Measurements from ENCODE around the gene C3orf52.

Gene C3orf52

DNA sequence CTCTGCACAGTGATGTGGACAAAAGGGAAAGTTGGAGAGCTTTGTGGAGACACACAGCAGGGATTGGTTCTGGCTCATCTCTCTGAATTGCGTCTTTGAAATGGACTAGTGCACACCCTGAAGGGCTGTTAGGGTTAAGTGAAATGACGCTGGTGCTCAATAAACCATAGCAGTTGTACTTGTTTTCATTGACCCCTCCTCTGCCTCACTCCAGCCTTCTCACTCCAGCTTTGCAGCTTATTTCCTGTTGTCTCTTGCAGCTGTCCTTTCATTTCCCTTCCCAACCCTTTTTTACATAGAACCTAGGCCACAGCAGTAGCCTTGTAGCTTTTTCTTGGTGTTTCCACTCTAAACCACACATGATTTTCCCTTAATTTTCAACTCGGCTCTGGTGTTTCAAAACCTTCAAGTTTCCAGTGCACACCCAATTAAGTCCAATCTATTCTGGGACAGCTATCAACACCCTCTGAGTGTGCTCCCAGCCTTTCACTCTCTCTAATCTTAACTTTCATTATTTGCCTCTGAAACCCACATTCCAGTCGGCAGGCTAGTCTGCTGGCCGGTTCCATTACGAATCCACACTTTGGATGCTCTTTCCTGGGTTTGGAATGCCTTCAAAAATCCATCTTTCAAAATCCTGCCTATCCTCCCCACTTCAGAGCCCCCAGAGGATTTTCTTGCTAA lies 6.4 kb downstream of the C3orf52 start:
- Mint-ChIP-seq H3K36me3 (ENCODE audit: low read depth) (no peaks in the 10 kb centered on the region), H3K4me3 (no peak overlapping the region), H3K4me1 (ENCODE audit: low read depth) (peaks cover 13% of the 10 kb centered on the region), H3K27ac (no peak overlapping the region), H3K9me3 (no peaks in the 10 kb centered on the region), H3K27me3 (peaks cover 81% of the 10 kb centered on the region)
- intact Hi-C loops (cut with micrococcal nuclease): no loop called here

DNA sequence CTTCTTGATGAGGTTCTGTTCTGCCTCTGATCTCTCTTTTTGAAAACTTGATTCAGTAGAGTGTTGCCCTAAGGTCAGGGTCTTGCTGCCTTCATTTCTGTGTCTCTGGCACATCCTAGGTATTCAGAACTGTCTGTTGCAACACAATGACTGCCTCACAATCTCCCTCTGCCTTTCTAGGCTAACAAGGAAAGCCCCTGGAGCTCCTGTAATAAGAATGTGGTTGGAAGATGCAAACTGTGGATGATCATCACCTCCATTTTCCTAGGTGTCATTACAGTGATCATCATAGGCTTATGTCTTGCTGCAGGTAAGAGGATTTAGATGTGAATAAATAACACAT lies 7.0 kb downstream of the C3orf52 start:
- H3K27me3 Mint-ChIP-seq: peaks cover 81% of the 10 kb centered on the region
- H3K9me3 Mint-ChIP-seq: no peaks in the 10 kb centered on the region
- intact Hi-C loops (cut with micrococcal nuclease): no loop called here
- peaks cover 13% of the 10 kb centered on the region for H3K4me1 Mint-ChIP-seq (ENCODE audit: low read depth)
- H3K27ac Mint-ChIP-seq: no peak overlapping the region
- H3K4me3 Mint-ChIP-seq: no peak overlapping the region
- no peaks in the 10 kb centered on the region for H3K36me3 Mint-ChIP-seq (ENCODE audit: low read depth)

DNA sequence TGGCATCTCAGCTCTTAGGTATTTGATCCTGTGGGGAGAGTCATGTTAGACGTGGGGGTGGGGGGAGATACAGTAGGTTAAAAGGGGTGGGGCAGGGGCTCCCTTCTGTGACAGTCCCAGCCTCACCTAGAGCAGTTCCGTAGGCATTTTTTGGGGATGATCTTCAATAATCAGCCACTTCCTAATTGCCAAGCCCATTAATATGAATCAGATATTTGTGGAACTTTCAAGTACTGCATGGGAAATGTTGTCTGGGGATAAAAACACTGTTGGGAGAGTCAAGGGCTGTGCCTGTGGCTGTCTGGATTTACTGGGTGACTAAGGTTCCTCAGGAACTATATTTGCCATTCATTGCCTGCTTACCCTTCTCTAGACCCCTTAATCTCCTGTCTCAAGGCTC lies 9.5 kb downstream of the C3orf52 start:
- Mint-ChIP-seq H3K27me3 (peaks cover 71% of the 10 kb centered on the region), H3K27ac (no peak overlapping the region), H3K4me1 (ENCODE audit: low read depth) (peaks cover 13% of the 10 kb centered on the region), H3K36me3 (ENCODE audit: low read depth) (no peaks in the 10 kb centered on the region), H3K9me3 (no peaks in the 10 kb centered on the region), H3K4me3 (no peak overlapping the region)
- intact Hi-C loops (cut with micrococcal nuclease): no loop called here

DNA sequence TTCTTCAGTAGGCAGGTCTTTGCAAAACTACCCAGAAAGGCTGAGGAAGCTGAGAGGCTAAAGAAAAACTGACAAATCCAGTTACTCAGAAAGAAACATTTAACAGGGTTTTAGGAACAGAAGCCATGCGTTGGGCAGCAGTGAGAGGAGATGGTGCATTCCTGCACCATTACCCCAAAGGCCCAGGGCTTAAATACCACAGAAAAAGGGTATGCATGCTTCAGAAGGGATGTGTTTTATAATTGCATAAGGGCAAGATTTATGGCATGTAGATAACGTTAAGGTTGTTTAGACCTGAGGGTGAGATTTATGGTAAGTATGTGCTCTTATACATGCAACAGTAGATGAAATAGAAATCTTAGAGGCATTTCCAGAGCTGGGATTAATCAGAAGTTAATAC lies 10.0 kb downstream of the C3orf52 start:
- Mint-ChIP-seq H3K4me1 (ENCODE audit: low read depth) (peaks cover 13% of the 10 kb centered on the region), H3K9me3 (no peaks in the 10 kb centered on the region), H3K36me3 (ENCODE audit: low read depth) (no peaks in the 10 kb centered on the region), H3K27ac (no peak overlapping the region), H3K4me3 (no peak overlapping the region), H3K27me3 (peaks cover 67% of the 10 kb centered on the region)
- intact Hi-C loops (cut with micrococcal nuclease): no loop called here

DNA sequence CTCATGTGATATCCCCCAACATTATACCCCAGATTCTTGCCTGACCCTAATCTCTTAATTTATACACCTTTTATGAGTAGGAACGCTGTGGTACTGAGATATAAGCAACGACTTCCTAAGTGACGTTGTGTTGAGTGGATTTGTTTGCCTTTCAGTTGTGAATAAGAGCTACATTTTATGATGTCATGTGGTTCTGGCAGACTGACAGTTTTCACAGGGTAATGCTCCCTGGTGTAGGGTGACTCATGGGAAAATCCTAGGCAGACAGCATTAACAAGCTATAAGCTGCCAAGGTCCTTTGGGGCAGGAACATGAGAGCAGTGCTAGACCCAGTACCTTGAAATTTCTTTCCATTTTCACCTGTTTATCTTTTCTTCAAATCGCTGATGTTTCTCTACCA lies 11.2 kb downstream of the C3orf52 start:
- Mint-ChIP-seq H3K4me1 (ENCODE audit: low read depth) (peaks cover 9% of the 10 kb centered on the region), H3K27me3 (peaks cover 59% of the 10 kb centered on the region), H3K27ac (no peak overlapping the region), H3K36me3 (ENCODE audit: low read depth) (no peaks in the 10 kb centered on the region), H3K9me3 (no peaks in the 10 kb centered on the region), H3K4me3 (no peak overlapping the region)
- intact Hi-C loops (cut with micrococcal nuclease): no loop called here

DNA sequence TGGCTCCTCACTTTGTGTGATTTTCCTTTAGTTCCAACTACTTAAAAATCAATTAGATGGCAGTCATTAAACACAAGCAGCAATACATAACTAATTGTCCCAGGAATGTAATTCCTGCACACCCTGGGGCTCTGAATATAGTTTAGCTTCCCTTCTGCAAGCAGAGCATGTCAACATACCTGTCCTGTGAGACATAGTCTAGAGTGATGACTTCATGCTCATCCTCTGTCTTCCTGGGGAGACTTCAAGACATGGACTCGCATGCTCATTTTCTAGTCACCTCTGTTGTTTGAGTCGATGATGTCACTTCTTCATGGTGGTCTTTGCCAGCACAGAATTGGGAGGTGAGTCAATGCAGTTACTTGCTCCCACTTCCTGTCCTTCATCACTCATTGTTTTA lies 15.7 kb downstream of the C3orf52 start:
- Mint-ChIP-seq H3K36me3 (ENCODE audit: low read depth) (no peaks in the 10 kb centered on the region), H3K27me3 (peaks cover 35% of the 10 kb centered on the region), H3K9me3 (no peaks in the 10 kb centered on the region), H3K4me1 (ENCODE audit: low read depth) (no peaks in the 10 kb centered on the region), H3K27ac (no peak overlapping the region), H3K4me3 (no peak overlapping the region)
- intact Hi-C loops (cut with micrococcal nuclease): no loop called here

DNA sequence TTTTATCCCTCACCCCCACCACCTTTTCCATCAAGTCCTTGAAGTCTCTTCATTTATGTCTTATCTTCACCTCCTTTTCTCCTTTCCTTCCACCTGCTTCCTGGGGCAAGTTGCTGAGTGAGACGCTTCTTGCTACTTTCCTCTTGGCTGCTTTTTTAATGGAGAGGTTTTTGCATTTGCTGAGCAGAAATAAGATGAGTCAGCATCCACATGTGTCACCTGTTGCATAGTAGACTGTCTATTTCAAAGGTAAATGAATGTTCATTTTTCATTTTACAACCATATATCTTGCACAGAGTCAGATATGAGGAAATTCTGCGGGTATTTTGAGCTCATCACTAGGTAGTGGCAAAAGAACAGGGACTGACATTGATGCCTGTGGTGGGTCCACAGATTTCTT lies 18.6 kb downstream of the C3orf52 start:
- H3K27ac Mint-ChIP-seq: no peak overlapping the region
- H3K9me3 Mint-ChIP-seq: no peaks in the 10 kb centered on the region

DNA sequence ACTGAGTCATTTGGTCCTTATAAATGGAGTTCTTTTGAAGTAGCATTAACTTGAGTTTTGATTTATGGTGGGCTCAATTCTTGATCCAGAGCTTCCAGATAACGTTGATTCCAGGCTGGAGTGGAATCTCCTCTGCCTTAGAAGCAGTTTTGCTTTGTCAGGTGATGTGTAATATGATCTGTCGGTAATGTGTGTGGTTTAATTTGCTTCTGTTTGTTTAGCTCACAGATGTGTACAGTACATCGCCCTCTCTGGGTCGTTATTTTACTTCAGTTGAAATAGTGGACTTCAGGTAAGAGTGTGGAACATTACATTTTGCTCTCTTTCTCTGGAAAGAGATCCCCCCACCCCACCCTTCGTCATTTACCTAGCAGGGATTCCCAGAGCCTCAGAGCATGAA lies 23.1 kb downstream of the C3orf52 start:
- no peaks in the 10 kb centered on the region for H3K9me3 Mint-ChIP-seq
- H3K4me3 Mint-ChIP-seq: no peak overlapping the region
- intact Hi-C loops (cut with micrococcal nuclease): no loop called here
- H3K27ac Mint-ChIP-seq: no peak overlapping the region
- H3K4me1 Mint-ChIP-seq (ENCODE audit: low read depth): no peaks in the 10 kb centered on the region
- no peaks in the 10 kb centered on the region for H3K36me3 Mint-ChIP-seq (ENCODE audit: low read depth)
- peaks cover 19% of the 10 kb centered on the region for H3K27me3 Mint-ChIP-seq

More for the DNA sequence above, 18.6 kb downstream of the C3orf52 start:
- Mint-ChIP-seq H3K27me3 (peaks cover 31% of the 10 kb centered on the region), H3K36me3 (ENCODE audit: low read depth) (no peaks in the 10 kb centered on the region), H3K4me1 (ENCODE audit: low read depth) (no peaks in the 10 kb centered on the region), H3K4me3 (no peak overlapping the region)
- intact Hi-C loops (cut with micrococcal nuclease): no loop called here

DNA sequence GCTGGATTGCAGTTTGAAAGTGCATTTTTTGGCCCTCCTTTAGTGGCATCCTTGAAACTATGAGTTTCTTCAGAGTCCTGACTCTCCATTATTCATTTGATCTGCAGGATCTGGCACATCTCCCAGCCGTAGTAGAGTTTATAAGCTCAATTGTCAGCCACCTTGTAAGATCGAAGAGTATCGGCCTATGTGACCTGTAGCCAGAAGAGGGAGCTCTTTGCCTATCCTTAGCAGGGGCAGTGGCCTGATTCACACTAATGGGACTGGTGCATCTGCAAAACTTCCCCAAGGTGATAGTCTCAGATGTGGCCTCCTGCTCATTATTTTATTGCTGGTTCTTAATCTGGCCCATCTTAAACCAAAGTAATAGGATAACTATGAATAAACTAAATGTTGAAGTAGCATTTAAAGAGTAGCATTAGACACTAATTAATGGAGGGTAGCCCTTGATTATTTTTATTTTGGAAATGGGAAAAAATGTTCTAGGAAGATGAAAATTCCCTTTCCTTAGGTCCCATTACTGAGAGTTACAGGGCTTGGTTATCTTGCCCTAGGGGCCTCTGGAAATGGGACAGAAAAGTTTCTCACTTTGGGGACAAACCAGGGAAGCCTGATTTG lies 25.7 kb downstream of the C3orf52 start:
- no peak overlapping the region for H3K27ac Mint-ChIP-seq
- H3K9me3 Mint-ChIP-seq: no peaks in the 10 kb centered on the region

DNA sequence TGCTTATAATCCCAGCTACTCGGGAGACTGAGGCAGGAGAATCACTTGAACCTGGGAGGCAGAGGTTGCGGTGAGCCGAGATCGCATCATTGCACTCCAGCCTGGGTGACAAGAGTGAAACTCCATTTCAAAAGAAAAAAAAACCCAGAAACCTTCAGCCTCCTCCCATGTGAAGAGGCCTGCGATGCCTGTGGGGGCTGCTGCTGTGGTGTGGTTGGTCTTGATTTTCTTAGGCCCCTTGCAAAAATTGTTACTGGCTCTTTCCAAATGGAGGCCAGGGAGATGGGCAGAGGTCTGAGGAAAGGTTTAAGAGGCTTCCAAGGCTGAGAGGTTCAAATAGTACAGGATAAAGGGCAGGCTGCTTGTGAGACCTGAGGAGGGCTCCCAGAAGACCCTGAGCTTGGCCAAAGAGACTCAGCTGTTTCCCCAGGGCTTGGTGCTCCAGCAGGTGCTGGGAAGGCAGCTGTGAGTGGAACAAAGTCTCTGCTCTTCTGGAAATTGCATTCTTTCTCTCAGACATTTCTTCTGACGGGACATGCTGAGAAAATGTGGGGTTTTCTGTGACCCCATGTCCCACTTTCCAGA lies 28.5 kb downstream of the C3orf52 start:
- intact Hi-C loops (cut with micrococcal nuclease): loop anchor here (5.0 kb wide), 2 partner anchors 213 to 403 kb away; no protein-coding TSS in a partner anchor
- H3K27ac Mint-ChIP-seq: no peak overlapping the region
- H3K4me3 Mint-ChIP-seq: no peak overlapping the region
- H3K36me3 Mint-ChIP-seq (ENCODE audit: low read depth): no peaks in the 10 kb centered on the region
- H3K9me3 Mint-ChIP-seq: no peaks in the 10 kb centered on the region
- peaks cover 34% of the 10 kb centered on the region for H3K4me1 Mint-ChIP-seq (ENCODE audit: low read depth)
- H3K27me3 Mint-ChIP-seq: peaks cover 2% of the 10 kb centered on the region

More for the DNA sequence above, 25.7 kb downstream of the C3orf52 start:
- Mint-ChIP-seq H3K27me3 (peaks cover 14% of the 10 kb centered on the region), H3K36me3 (ENCODE audit: low read depth) (no peaks in the 10 kb centered on the region), H3K4me3 (no peak overlapping the region), H3K4me1 (ENCODE audit: low read depth) (peaks cover 8% of the 10 kb centered on the region)
- intact Hi-C loops (cut with micrococcal nuclease): loop anchor here (5.0 kb wide), 2 partner anchors 215 to 405 kb away; no protein-coding TSS in a partner anchor

DNA sequence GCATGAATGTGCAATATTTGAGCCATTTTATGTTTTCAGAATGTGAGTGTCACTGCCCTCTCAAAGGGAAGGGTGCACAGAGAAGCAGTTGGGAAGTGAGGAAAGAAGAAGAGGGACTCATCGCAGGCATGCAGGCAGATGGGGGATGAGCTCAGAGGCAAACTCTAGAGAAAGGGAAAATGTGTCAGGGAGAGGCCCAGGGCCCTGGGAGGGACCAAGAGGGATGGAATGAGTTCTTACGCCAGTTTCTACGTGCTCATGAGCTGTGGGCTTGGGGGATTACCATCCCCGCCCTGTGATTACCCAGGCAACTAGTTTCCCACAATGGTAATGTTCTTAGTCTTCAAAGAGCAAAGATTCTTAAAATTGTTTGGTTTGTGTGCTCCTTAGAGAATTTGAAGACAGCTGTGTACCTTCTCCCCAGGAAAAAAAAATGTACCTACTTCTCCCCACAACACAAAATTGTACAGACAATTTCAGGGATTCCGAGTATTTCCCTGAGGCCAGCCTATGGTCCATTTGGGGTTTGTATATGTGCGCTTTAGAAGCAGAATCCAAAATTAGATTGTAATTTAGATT lies 29.1 kb downstream of the C3orf52 start:
- Mint-ChIP-seq H3K4me3 (no peak overlapping the region), H3K27me3 (peaks cover 2% of the 10 kb centered on the region), H3K27ac (peak overlapping the region; percentile 10), H3K4me1 (ENCODE audit: low read depth) (peaks cover 40% of the 10 kb centered on the region), H3K36me3 (ENCODE audit: low read depth) (no peaks in the 10 kb centered on the region), H3K9me3 (no peaks in the 10 kb centered on the region)
- intact Hi-C loops (cut with micrococcal nuclease): no loop called here

DNA sequence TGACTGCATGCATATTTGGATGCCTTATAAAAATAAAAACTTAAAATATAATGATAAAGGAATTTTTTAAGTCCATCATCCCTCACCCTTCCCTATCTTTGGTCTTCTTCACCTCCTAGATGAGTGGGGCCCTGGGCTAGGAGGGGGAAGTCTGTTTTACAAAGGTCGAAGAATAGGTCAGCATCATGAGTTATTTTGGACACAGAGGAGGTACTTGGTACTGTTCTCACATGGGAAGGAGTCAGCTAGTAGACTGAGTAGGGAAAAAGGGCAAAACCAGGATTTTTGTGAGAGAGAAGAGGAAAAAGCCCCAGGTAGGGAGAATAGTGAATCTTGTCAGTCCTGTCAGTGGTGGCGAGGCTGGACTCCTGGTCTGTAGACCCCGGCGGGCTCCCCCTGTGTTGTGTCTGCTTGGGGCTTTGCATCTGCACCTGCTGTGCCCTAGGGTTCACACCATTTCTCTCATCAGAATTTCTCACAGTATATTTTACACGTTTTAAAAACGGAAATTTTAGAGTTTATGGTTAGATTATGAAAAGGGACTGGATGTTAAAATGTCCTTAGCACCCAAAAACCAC lies 29.7 kb downstream of the C3orf52 start:
- H3K36me3 Mint-ChIP-seq (ENCODE audit: low read depth): no peaks in the 10 kb centered on the region
- intact Hi-C loops (cut with micrococcal nuclease): no loop called here
- no peaks in the 10 kb centered on the region for H3K9me3 Mint-ChIP-seq
- H3K4me1 Mint-ChIP-seq (ENCODE audit: low read depth): peaks cover 45% of the 10 kb centered on the region
- peak overlapping the region; percentile 10 for H3K27ac Mint-ChIP-seq
- peaks cover 2% of the 10 kb centered on the region for H3K27me3 Mint-ChIP-seq
- no peak overlapping the region for H3K4me3 Mint-ChIP-seq

DNA sequence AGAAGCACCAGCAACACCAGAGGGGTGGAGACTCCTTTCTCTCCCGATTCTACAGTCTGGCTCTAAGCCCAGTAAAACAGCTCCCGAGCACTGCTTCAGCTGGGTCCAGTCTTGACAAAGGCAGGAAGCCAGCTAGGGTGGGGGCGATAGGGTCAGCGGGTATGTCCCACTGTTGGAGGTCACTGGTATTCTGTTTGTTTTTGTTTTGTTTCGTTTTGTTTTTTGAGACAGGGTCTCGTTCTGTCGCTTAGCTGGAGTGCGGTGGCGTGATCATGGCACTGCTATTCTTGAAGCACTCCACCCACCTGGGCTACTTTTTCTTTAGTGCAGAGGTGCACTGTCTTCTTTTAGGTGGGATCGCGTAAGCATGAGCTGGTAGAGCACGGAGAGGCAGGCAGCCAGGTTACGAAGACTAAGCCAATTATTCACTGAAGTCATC lies 30.6 kb downstream of the C3orf52 start:
- no peak overlapping the region for H3K4me3 Mint-ChIP-seq
- H3K27me3 Mint-ChIP-seq: peaks cover 2% of the 10 kb centered on the region
- H3K36me3 Mint-ChIP-seq (ENCODE audit: low read depth): no peaks in the 10 kb centered on the region
- intact Hi-C loops (cut with micrococcal nuclease): no loop called here
- peaks cover 45% of the 10 kb centered on the region for H3K4me1 Mint-ChIP-seq (ENCODE audit: low read depth)
- peak overlapping the region; percentile 75 for H3K27ac Mint-ChIP-seq
- H3K9me3 Mint-ChIP-seq: no peaks in the 10 kb centered on the region

DNA sequence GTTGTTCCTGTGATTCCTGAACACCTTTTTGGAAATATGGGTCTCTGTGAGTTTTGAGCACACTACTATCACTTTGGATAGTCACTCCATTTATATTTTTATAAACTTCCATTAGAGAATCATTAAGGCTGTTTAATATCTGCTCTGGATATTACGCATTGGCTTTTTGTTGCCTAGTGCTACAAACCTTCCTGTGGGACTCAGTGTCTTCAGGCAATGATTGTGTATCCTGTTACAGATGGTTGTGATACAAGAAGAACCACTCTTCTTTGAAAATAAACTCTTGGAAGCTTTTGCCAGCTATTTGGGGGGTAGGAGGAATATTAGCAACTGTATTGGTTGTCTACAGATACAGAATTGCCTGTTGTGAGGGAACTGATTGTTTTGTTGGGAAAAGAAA lies 31.2 kb downstream of the C3orf52 start:
- H3K4me1 Mint-ChIP-seq (ENCODE audit: low read depth): peaks cover 45% of the 10 kb centered on the region
- H3K36me3 Mint-ChIP-seq (ENCODE audit: low read depth): no peaks in the 10 kb centered on the region
- H3K27me3 Mint-ChIP-seq: peaks cover 2% of the 10 kb centered on the region
- peak overlapping the region; percentile 75 for H3K27ac Mint-ChIP-seq
- H3K4me3 Mint-ChIP-seq: no peak overlapping the region
- intact Hi-C loops (cut with micrococcal nuclease): no loop called here
- H3K9me3 Mint-ChIP-seq: no peaks in the 10 kb centered on the region
